Effector memory CD8-positive, alpha-beta T cell (primary cell): ENCODE measurements around the gene SLC4A1.

Experiments used
- ATAC-seq: fragments of 150-1000 bp; cut with Tn5 transposase; replicated peaks from 2 replicates; pipeline ENCODE4 v1.10.0; 2021; ENCODE audit warnings: mild to moderate bottlenecking, moderate library complexity
- DNase-seq, 3 experiments: peaks; one replicate each; pipeline ENCODE4 v3.0.0; 2021
- H3K27ac Mint-ChIP-seq, 2 donors: one replicate each; pipeline ENCODE4 v1.8.0; 2022; ENCODE audit warnings: mild to moderate bottlenecking in 2 of 2, mixed read lengths in 2 of 2, moderate library complexity in 2 of 2
- H3K27me3 Mint-ChIP-seq, 2 donors: one replicate each; pipeline ENCODE4 v1.8.0; 2022; ENCODE audit warnings: mixed read lengths in 2 of 2
- H3K36me3 Mint-ChIP-seq: one replicate; pipeline ENCODE4 v1.8.0; 2022; ENCODE audit warnings: mild to moderate bottlenecking, moderate library complexity, mixed read lengths; ENCODE audit not compliant: insufficient read depth
- H3K4me1 Mint-ChIP-seq, 2 donors: one replicate each; pipeline ENCODE4 v1.8.0; 2022; ENCODE audit warnings: low read depth in 2 of 2, mixed read lengths in 2 of 2
- H3K4me3 Mint-ChIP-seq, 2 donors: one replicate each; pipeline ENCODE4 v1.8.0; 2022; ENCODE audit warnings: mild to moderate bottlenecking in 2 of 2, mixed read lengths in 2 of 2, moderate library complexity in 2 of 2
- H3K9me3 Mint-ChIP-seq, 2 donors: one replicate each; pipeline ENCODE4 v1.8.0; 2022; ENCODE audit warnings: mixed read lengths in 2 of 2

The SLC4A1 gene

GRCh38 chr17:44219616-44220212 is 48.2 kb downstream of the SLC4A1 start, which contains the start of gene UBTF:
Gene UBTF (minus strand): TSS chr17:44219675. CDS start chr17:44218229, 1,446 bp downstream.
- Mint-ChIP-seq H3K4me1 (peaks cover 35 to 40% of the 10 kb centered on the region in 2 donors), H3K27me3 (no peaks in the 10 kb centered on the region), H3K9me3 (no peaks in the 10 kb centered on the region), H3K4me3 (peak within 1 kb of the TSS; percentile 99), H3K27ac (peak within 1 kb of the TSS; percentile 94 to 97), H3K36me3 (peaks cover 46% of the 10 kb centered on the region)
- DNase-seq, result peak; percentile 66 to 73 (median 67)
- peak; percentile 40 for ATAC-seq

- Mint-ChIP-seq H3K9me3 (no peaks in the 10 kb centered on the region), H3K36me3 (peaks cover 49% of the 10 kb centered on the region), H3K4me3 (peak overlapping the region in 1 of 2 donors; percentile 99), H3K27ac (no peak overlapping the region), H3K27me3 (no peaks in the 10 kb centered on the region), H3K4me1 (peaks cover 35 to 40% of the 10 kb centered on the region in 2 donors)
- DNase-seq, result peak; percentile 58 to 69 (median 63)
- ATAC-seq, result peak; percentile 48
Measured at GRCh38 chr17:44219108-44219615, 48.8 kb downstream of the SLC4A1 start.

- no peaks in the 10 kb centered on the region for H3K27me3 Mint-ChIP-seq
Measured at GRCh38 chr17:44218344-44219107, 49.4 kb downstream of the SLC4A1 start.

GRCh38 chr17:44217738-44218343 is 50.1 kb downstream of the SLC4A1 start:
- Mint-ChIP-seq H3K27ac (peak overlapping the region; percentile 86 to 87), H3K36me3 (peaks cover 59% of the 10 kb centered on the region), H3K9me3 (no peaks in the 10 kb centered on the region), H3K4me3 (peak overlapping the region; percentile 55 to 74), H3K4me1 (peaks cover 40 to 52% of the 10 kb centered on the region in 2 donors), H3K27me3 (no peaks in the 10 kb centered on the region)
- ATAC-seq (no peak), DNase-seq (no peak)

More at GRCh38 chr17:44218344-44219107, 49.4 kb downstream of the SLC4A1 start:
- peaks cover 41 to 47% of the 10 kb centered on the region in 2 donors for H3K4me1 Mint-ChIP-seq
- peak overlapping the region; percentile 86 to 87 for H3K27ac Mint-ChIP-seq
- peak; percentile 42 for ATAC-seq
- H3K9me3 Mint-ChIP-seq, result no peaks in the 10 kb centered on the region
- peaks cover 53% of the 10 kb centered on the region for H3K36me3 Mint-ChIP-seq
- DNase-seq, result peak; percentile 80 to 84 (median 83)
- H3K4me3 Mint-ChIP-seq, result peak overlapping the region; percentile 55 to 74

- Mint-ChIP-seq H3K4me1 (peaks cover 31 to 46% of the 10 kb centered on the region in 2 donors), H3K9me3 (no peaks in the 10 kb centered on the region), H3K27me3 (no peaks in the 10 kb centered on the region), H3K4me3 (peak overlapping the region; percentile 55 to 70), H3K27ac (peak overlapping the region in 1 of 2 donors; percentile 89), H3K36me3 (peaks cover 66% of the 10 kb centered on the region)
- ATAC-seq, result no peak
- no peak for DNase-seq
Measured at GRCh38 chr17:44216694-44217093, 51.2 kb downstream of the SLC4A1 start.

- H3K4me1 Mint-ChIP-seq, result peaks cover 31 to 44% of the 10 kb centered on the region in 2 donors
- H3K27ac Mint-ChIP-seq, result peak overlapping the region; percentile 45 to 89
- H3K36me3 Mint-ChIP-seq, result peaks cover 66% of the 10 kb centered on the region
- H3K9me3 Mint-ChIP-seq, result no peaks in the 10 kb centered on the region
- no peaks in the 10 kb centered on the region for H3K27me3 Mint-ChIP-seq
- DNase-seq, result no peak
- no peak for ATAC-seq
- H3K4me3 Mint-ChIP-seq, result peak overlapping the region; percentile 55 to 70
Measured at GRCh38 chr17:44216173-44216572, 51.8 kb downstream of the SLC4A1 start.

GRCh38 chr17:44214896-44215295 is 53.0 kb downstream of the SLC4A1 start:
- peak overlapping the region; percentile 45 to 57 for H3K27ac Mint-ChIP-seq
- peak overlapping the region in 1 of 2 donors; percentile 10 for H3K4me3 Mint-ChIP-seq
- peaks cover 34 to 48% of the 10 kb centered on the region in 2 donors for H3K4me1 Mint-ChIP-seq
- no peaks in the 10 kb centered on the region for H3K27me3 Mint-ChIP-seq
- H3K9me3 Mint-ChIP-seq, result no peaks in the 10 kb centered on the region
- H3K36me3 Mint-ChIP-seq, result peaks cover 64% of the 10 kb centered on the region
- ATAC-seq (no peak), DNase-seq (no peak)

- Mint-ChIP-seq H3K36me3 (peaks cover 71% of the 10 kb centered on the region), H3K4me1 (peaks cover 34 to 49% of the 10 kb centered on the region in 2 donors), H3K27me3 (no peaks in the 10 kb centered on the region), H3K4me3 (peak overlapping the region in 1 of 2 donors; percentile 10), H3K9me3 (no peaks in the 10 kb centered on the region), H3K27ac (peak overlapping the region; percentile 57 to 67)
- DNase-seq (no peak), ATAC-seq (no peak)
Measured at GRCh38 chr17:44214230-44214494, 53.8 kb downstream of the SLC4A1 start.

GRCh38 chr17:44213403-44214229 is 54.3 kb downstream of the SLC4A1 start:
- no peak for DNase-seq
- no peaks in the 10 kb centered on the region for H3K9me3 Mint-ChIP-seq
- H3K4me3 Mint-ChIP-seq, result peak overlapping the region; percentile 10 to 27
- H3K27me3 Mint-ChIP-seq, result no peaks in the 10 kb centered on the region
- H3K27ac Mint-ChIP-seq, result peak overlapping the region; percentile 57 to 67
- peaks cover 77% of the 10 kb centered on the region for H3K36me3 Mint-ChIP-seq
- peaks cover 34 to 49% of the 10 kb centered on the region in 2 donors for H3K4me1 Mint-ChIP-seq
- no peak for ATAC-seq

GRCh38 chr17:44212507-44213402 is 55.2 kb downstream of the SLC4A1 start:
- no peak for DNase-seq
- no peaks in the 10 kb centered on the region for H3K27me3 Mint-ChIP-seq
- peak overlapping the region in 1 of 2 donors; percentile 27 for H3K4me3 Mint-ChIP-seq
- ATAC-seq, result no peak
- H3K4me1 Mint-ChIP-seq, result peaks cover 33 to 50% of the 10 kb centered on the region in 2 donors
- H3K27ac Mint-ChIP-seq, result peak overlapping the region in 1 of 2 donors; percentile 57
- no peaks in the 10 kb centered on the region for H3K9me3 Mint-ChIP-seq
- H3K36me3 Mint-ChIP-seq, result peaks cover 78% of the 10 kb centered on the region

GRCh38 chr17:44211281-44212265 is 56.4 kb downstream of the SLC4A1 start:
- Mint-ChIP-seq H3K4me3 (peak overlapping the region in 1 of 2 donors; percentile 27), H3K36me3 (peaks cover 85% of the 10 kb centered on the region), H3K27ac (peak overlapping the region; percentile 35 to 57), H3K27me3 (no peaks in the 10 kb centered on the region), H3K4me1 (peaks cover 23 to 42% of the 10 kb centered on the region in 2 donors), H3K9me3 (no peaks in the 10 kb centered on the region)
- no peak for ATAC-seq
- DNase-seq, result no peak
